ENCODE data around the gene HOGA1.

The HOGA1 gene

DNA sequence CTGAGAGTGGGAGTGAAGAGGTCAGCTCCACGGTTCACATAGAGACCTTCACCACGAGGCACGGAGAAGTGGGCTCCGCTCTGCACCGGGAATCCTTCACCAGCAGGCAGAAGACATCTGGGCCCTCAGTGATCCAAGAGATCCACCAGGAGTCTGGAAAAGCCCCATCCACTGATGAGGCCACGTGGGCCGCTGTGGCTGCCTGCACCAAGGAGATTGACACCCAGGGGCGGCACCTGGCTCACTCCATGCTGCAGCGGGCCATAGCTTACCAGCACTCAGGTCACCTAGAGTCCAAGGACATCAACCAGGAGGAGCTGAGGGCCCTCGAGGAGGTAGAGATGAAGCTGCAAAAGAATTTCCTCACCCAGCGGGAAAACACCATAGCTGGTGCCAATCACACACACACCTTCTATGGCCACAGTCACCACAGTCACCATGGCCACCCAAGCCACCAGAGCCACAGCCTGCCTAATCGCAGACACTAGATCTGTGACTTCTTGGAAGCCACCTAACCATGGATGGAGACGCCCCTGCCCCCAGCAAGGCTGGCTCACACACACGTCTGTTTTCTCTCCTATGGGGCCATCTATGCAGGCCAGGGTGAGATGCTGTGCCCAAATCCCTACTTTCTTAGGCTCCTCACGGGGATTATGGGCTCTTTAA, 6.0 kb downstream of the HOGA1 start:
- H3K9me2 ChIP-seq (ENCODE audit: low read depth, low read length): no peaks in the 10 kb centered on the region
- TF ChIP-seq, protein P1, sequence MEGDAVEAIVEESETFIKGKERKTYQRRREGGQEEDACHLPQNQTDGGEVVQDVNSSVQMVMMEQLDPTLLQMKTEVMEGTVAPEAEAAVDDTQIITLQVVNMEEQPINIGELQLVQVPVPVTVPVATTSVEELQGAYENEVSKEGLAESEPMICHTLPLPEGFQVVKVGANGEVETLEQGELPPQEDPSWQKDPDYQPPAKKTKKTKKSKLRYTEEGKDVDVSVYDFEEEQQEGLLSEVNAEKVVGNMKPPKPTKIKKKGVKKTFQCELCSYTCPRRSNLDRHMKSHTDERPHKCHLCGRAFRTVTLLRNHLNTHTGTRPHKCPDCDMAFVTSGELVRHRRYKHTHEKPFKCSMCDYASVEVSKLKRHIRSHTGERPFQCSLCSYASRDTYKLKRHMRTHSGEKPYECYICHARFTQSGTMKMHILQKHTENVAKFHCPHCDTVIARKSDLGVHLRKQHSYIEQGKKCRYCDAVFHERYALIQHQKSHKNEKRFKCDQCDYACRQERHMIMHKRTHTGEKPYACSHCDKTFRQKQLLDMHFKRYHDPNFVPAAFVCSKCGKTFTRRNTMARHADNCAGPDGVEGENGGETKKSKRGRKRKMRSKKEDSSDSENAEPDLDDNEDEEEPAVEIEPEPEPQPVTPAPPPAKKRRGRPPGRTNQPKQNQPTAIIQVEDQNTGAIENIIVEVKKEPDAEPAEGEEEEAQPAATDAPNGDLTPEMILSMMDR (IDR thresholded peaks at IDR 0.05; ENCODE audit: low read length): no peak
- no peak for TF ChIP-seq EZH2 (IDR thresholded peaks at IDR 0.05; ENCODE audit: borderline replicate concordance, low read length)
- no peak overlapping the region for H2AFZ ChIP-seq (ENCODE audit: low read length)
- no peaks in the 10 kb centered on the region for H3K4me1 ChIP-seq (ENCODE audit: insufficient read depth, low read length, severe bottlenecking)
- no peaks in the 10 kb centered on the region for H3F3A ChIP-seq (ENCODE audit: insufficient read depth, low read length)
- no peak overlapping the region for H3K9ac ChIP-seq (ENCODE audit: low read length)
- no peak overlapping the region for H3K27ac ChIP-seq (ENCODE audit: low read depth, low read length, poor library complexity, severe bottlenecking)
- no peaks in the 10 kb centered on the region for H4K20me1 ChIP-seq (ENCODE audit: insufficient read depth, low read length)
- H3K36me3 ChIP-seq (ENCODE audit: insufficient read depth, low read length): no peaks in the 10 kb centered on the region
- no peak overlapping the region for H3K4me3 ChIP-seq (ENCODE audit: low read depth, low read length, poor library complexity, severe bottlenecking)
- no peaks in the 10 kb centered on the region for H3K9me3 ChIP-seq (ENCODE audit: low read length)
- H3K27me3 ChIP-seq (ENCODE audit: insufficient read depth, low read length): no peaks in the 10 kb centered on the region
- no peaks in the 10 kb centered on the region for H3K79me2 ChIP-seq (ENCODE audit: insufficient read depth, low read length)
- H3K4me2 ChIP-seq (ENCODE audit: low read length): no peak overlapping the region

GRCh38 chr10:97590748-97591495, 6.7 kb downstream of the HOGA1 start:
- Histone ChIP-seq H3K9me2 (ENCODE audit: low read depth, low read length) (no peaks in the 10 kb centered on the region), H3K9ac (ENCODE audit: low read length) (no peak overlapping the region), H2AFZ (ENCODE audit: low read length) (no peak overlapping the region), H3K4me3 (ENCODE audit: low read depth, low read length, poor library complexity, severe bottlenecking) (no peak overlapping the region), H3K79me2 (ENCODE audit: insufficient read depth, low read length) (no peaks in the 10 kb centered on the region), H4K20me1 (ENCODE audit: insufficient read depth, low read length) (no peaks in the 10 kb centered on the region), H3K27ac (ENCODE audit: low read depth, low read length, poor library complexity, severe bottlenecking) (no peak overlapping the region), H3K4me1 (ENCODE audit: insufficient read depth, low read length, severe bottlenecking) (no peaks in the 10 kb centered on the region), H3K4me2 (ENCODE audit: low read length) (no peak overlapping the region), H3K9me3 (ENCODE audit: low read length) (no peaks in the 10 kb centered on the region), H3K27me3 (ENCODE audit: insufficient read depth, low read length) (no peaks in the 10 kb centered on the region), H3K36me3 (ENCODE audit: insufficient read depth, low read length) (no peaks in the 10 kb centered on the region), H3F3A (ENCODE audit: insufficient read depth, low read length) (no peaks in the 10 kb centered on the region)
- TF ChIP-seq, protein P1 (IDR thresholded peaks at IDR 0.05; ENCODE audit: low read length): no peak
- TF ChIP-seq EZH2 (IDR thresholded peaks at IDR 0.05; ENCODE audit: borderline replicate concordance, low read length): no peak

DNA sequence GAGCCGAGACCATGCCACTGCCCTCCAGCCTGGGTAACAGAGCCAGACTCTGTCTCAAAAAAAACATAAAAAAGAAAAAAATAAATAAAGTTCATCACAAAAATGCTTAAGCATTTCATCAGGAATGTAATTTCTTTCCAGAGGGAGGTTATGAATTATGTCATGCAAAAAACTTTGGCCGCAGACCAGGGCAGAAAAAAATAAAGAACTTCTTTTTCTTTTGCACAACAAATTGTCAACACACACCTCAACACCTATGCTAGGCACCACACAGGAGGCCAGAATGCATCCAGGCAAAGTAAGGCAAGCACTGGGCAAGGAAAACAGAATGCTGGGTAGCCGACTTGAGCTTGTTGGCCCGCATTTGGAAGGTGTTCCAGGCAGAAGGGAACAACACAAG, 9.2 kb downstream of the HOGA1 start:
- no peaks in the 10 kb centered on the region for H3K9me2 ChIP-seq (ENCODE audit: low read depth, low read length)
- H3F3A ChIP-seq (ENCODE audit: insufficient read depth, low read length): no peaks in the 10 kb centered on the region
- no peak overlapping the region for H2AFZ ChIP-seq (ENCODE audit: low read length)
- no peak overlapping the region for H3K4me2 ChIP-seq (ENCODE audit: low read length)
- H3K36me3 ChIP-seq (ENCODE audit: insufficient read depth, low read length): no peaks in the 10 kb centered on the region
- no peaks in the 10 kb centered on the region for H3K79me2 ChIP-seq (ENCODE audit: insufficient read depth, low read length)
- no peaks in the 10 kb centered on the region for H4K20me1 ChIP-seq (ENCODE audit: insufficient read depth, low read length)
- no peak overlapping the region for H3K4me3 ChIP-seq (ENCODE audit: low read depth, low read length, poor library complexity, severe bottlenecking)
- H3K9me3 ChIP-seq (ENCODE audit: low read length): no peaks in the 10 kb centered on the region
- no peak overlapping the region for H3K9ac ChIP-seq (ENCODE audit: low read length)
- no peak overlapping the region for H3K27ac ChIP-seq (ENCODE audit: low read depth, low read length, poor library complexity, severe bottlenecking)
- no peaks in the 10 kb centered on the region for H3K4me1 ChIP-seq (ENCODE audit: insufficient read depth, low read length, severe bottlenecking)
- H3K27me3 ChIP-seq (ENCODE audit: insufficient read depth, low read length): no peaks in the 10 kb centered on the region
- TF ChIP-seq, protein P1 (IDR thresholded peaks at IDR 0.05; ENCODE audit: low read length): no peak
- no peak for TF ChIP-seq EZH2 (IDR thresholded peaks at IDR 0.05; ENCODE audit: borderline replicate concordance, low read length)
